Stimulated activated CD8-positive, alpha-beta memory T cell treated with anti-CD3 and anti-CD28 coated beads, Interleukin-7, amount 100 ng/mL, for 48 hours (primary cell): ENCODE measurements around the gene DHX57.
"Not testable (repeated sequence)": the region's sequence is repeated elsewhere in the genome, so short reads cannot be mapped to it uniquely, and the experiment has no call there.

Experiments
- DNase-seq, 2 donors: peaks; one replicate each; pipeline ENCODE4 v3.0.0-alpha.2; 2020; ENCODE audit warnings: low read depth in 1 of 2; ENCODE audit errors: extremely low read depth in 1 of 2

The DHX57 gene

GRCh38 chr2:38806015-38806732, 69.6 kb downstream of the DHX57 start:
- no peak for DNase-seq

DNA sequence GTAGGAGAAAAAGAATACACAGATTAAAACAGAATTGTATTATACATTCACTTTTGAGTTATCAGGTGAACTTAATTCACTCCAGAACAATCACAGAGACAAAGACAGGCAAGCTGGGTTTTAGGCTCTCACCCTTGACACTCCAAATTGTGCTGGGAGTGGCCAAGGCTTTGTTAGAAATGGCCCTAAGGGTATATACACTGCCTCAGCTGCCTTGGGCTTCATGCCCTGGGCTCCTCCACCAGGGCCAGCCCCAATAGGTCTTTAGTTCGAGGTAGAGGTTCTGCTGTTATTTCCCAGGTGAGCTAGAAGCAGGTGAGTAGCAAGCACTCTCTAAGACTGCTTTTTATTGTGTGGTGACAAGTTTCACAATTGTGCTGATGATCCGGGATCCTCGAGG, 77.8 kb downstream of the DHX57 start:
- DNase-seq = no peak

DNA sequence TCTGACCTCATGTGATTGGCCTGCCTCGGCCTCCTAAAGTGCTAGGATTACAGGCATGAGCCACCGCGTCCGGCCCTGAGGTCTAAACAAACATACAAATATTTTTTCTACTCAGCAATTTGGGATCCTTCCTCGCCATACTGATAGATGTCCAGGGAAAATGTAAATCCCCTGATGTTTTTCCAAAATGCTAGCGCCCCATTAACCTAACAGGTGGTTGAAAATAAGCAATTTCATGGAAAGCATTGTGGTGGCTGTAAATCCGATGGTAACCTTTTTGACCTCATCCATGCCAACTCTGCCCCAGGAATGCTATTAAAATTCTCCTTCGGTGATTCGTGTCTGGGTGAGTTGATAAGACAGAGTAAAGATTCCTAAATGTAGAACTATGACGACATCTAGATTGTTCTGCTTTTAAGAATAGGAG, 78.5 kb downstream of the DHX57 start:
- no peak for DNase-seq

DNA sequence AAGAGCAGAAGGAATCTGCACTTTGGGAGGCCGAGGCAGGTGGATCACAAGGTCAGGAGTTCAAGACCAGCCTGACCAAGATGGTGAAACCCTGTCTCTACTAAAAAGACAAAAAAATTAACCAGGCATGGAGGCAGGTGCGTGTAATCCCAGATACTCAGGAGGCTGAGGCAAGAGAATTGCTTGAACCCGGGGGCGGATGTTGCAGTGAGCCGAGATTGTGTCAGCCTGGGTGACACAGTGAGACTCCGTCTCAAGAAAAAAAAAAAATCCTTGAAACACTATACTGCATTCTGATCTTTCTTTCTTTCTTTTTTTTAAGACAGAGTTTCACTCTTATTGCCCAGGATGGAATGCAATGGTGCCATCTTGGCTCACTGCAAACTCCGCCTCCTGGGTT, 80.7 kb downstream of the DHX57 start:
- DNase-seq = not testable (repeated sequence)

DNA sequence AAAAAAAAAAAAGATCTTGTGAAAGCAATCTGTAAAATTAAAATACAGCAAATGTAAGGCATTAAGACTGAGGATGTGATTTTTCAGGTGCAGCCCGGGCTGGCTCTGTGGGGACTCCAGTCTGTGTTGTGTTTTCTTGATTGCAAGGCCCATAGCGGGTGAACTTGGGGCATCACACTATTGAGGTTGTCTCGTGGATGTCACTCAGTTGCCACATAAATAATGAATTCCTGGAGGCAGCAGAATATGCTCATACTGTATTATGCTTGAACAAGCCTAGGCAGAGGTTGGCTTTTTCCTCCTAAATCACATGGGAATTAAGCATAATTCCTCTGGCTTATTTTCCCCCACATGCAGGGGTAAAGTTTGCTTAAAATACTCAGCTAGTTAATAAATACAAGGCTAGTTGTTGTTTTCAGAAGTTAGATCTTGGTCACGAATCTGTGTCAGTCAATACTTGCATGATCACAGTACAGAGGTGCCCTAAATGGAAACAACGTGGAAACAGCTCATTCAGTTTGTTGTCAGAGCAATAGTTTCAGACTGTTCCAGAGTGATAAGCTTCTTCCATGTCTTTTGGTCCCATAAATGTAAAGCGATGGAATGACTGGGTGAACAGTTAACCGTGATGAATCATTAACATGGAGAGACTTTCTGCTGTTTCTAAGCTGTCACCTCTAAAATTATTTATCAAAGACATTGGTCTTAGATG, 81.3 kb downstream of the DHX57 start:
- no peak for DNase-seq

DNA sequence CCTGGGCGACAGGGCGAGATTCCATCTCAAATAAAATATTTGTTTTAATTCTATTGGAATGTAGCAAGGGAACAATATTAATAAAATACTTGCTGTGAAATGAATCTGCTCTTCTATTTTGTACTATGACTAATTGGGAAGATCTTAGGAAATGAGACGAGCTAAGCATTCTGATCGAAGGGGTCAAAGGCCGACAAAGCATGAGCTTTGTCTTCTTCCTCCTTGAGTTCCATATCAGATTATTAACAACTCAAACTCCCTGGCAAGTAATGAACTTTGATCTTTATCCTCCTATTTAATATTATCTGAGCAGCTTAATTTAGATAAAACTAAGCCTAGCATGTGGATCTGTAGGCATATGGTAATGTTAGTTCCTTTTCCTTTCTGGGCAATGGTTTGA, 82.2 kb downstream of the DHX57 start:
- no peak for DNase-seq

GRCh38 chr2:38792751-38793150, 83.0 kb downstream of the DHX57 start:
- no peak for DNase-seq

DNA sequence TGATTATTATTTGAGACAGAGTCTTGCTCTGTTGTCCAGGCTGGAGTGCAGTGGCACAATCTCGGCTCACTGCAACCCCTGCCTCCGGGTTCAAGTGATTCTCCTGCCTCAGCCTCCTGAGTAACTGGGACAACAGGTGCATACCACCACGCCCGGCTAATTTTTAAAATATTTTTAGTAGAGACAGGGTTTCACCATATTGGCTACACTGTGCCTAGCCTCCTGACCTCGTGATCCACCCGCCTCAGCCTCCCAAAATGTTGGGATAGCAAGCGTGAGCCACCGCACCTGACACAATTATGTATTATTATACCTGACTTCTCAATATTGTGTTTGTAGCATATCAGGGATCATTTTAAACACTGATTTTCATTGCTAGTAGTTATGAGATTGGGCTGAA, 83.4 kb downstream of the DHX57 start:
- not testable (repeated sequence) for DNase-seq

DNA sequence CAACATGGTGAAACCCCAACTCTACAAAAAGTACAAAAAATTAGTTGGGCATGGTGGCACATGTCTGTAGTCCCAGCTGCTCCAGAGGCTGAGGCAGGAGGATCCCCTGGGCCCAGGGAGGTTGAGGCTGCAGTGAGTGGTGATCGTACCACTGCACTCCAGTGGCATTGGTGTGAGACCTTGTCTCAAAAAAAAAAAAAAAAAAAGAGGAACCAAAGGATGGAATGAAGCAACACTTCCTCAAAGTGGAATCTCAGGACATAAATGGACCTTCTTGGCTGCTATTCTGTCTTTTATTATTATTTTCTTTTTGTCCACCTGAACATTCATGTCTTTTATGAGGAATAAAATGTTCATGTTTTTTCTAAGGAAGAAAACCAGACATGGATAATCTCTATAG, 84.0 kb downstream of the DHX57 start:
- DNase-seq = no peak

GRCh38 chr2:38789691-38790090, 86.0 kb downstream of the DHX57 start:
- DNase-seq = no peak

DNA sequence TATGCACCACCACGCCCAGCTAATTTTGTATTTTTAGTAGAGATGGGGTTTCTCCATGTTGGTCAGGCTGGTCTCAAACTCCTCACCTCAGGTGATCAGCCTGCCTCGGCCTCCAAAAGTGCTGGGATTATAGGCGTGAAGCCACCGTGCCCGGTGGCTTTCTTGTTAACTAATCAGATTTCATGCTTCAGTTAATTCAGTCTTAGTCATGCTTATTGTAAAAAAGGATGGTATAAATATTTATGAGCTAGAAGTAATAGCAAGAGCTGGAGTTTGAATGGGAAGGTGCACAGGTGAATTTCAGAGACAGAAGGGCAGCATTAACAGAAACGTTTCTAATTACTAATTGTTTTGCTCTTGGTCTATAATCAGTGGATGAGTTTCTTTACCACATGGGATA, 87.4 kb downstream of the DHX57 start:
- DNase-seq = no peak

DNA sequence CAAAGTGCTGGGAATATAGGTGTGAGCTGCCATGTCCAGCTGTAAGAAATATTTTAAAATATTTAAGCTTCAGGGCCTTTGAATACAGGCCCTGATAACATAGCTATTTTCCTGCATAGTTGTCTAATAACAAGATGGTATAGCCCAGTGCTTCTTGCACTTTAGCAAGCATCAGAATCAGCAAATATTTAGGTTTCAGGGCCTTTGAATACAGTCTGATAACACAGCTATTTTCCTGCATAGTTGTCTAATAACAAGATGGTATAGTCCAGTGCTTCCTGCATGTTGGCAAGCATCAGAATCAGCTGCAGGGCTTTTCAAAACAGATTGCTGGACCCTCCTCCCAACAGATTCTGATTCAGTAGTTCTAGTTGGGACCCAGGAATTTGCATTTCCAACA, 92.1 kb downstream of the DHX57 start:
- no peak for DNase-seq

GRCh38 chr2:38778687-38779082, 97.0 kb downstream of the DHX57 start:
- no peak for DNase-seq

DNA sequence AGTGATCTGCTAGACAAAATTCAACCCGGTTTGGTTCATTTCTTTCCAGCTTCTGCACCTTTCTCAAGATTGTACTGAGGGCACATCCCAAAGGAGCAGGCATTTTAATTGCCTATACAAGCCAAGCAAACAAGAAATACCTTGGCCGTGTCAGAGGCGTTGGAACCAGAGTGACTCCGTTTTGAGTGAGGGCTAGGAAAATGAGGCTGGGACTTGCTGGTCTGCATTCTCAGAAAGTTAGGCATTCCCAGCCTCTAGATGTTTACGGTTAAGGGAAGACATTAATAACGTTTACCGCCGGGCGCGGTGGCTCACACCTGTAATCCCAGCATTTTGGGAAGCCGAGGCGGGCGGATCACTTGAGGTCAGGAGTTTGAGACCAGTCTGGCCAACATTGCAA, 99.2 kb downstream of the DHX57 start:
- DNase-seq = no peak

DNA sequence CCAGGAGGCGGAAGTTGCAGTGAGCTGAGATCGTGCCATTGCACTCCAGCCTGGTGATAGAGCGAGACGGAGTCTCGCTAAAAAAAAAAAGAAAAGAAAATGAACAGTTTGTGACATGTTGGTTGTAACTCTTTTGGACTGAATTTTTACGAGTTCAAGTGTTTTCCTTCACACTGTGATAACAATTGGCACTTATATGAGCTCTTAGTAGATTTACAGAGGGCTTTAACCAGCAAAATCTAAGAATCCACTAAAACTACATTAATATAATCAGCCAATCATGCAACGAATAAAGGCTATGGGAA, 99.9 kb downstream of the DHX57 start:
- no peak for DNase-seq

- DNase-seq = no peak
Observed at GRCh38 chr2:38775097-38775920, 100.4 kb downstream of the DHX57 start.

DNA sequence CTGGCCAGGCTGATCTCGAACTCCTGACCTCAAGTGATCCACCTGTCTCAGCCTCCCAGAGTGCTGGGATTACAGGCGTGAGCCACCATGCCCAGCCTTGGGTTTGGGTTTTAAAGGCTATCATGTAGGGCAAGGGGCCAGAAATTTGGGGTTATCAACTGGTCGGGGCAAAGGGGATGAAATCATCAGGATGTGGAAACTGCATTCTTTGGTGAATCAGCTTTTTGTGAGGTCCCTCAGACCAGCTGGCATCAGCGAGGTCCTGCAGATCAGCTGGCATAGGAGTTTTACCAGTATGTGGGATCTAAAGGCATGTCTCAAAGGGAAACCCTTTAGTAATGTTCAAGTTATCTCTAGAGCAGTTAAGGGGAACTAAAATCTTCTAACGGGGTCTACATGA, 104.1 kb downstream of the DHX57 start:
- no peak for DNase-seq

- no peak for DNase-seq
Observed at GRCh38 chr2:38765551-38765950, 110.2 kb downstream of the DHX57 start.

DNA sequence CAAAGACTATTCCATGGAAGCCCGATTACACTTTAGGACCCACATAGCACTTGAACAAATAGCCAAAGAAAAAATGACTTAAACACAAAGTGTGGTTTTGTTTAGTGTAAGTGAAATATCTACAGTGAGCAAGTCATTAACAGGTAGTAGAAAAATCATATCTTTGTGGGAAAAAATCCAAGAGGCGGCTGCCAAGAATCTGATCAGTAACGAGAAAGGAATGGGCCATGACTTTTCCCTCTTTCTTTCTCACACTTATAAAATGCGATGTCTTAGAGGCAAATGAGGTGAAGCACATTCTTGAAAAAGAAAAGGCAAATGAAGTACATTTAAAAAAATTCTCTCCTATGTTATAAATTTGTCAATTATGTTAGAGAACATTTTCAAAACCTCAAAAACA, 110.6 kb downstream of the DHX57 start:
- DNase-seq = no peak

DNA sequence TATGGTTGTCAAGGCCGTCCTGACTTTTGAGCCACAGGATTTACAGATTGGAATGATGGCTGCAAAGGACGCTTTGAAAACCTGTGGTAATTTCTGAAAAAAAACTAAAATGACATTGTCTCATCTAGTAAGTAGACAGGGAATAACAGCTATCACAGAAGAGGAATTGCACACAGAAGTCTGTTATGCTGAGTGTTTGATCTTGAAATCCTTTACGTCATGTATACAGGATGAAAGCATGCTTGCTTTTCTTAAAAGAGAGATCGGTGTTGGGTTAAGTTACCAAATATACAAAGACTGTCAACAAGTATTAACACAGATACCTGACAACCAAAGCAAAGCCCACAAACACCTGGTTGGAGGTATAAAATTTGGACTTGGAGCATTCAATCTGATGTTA, 112.0 kb downstream of the DHX57 start:
- DNase-seq = no peak

DNA sequence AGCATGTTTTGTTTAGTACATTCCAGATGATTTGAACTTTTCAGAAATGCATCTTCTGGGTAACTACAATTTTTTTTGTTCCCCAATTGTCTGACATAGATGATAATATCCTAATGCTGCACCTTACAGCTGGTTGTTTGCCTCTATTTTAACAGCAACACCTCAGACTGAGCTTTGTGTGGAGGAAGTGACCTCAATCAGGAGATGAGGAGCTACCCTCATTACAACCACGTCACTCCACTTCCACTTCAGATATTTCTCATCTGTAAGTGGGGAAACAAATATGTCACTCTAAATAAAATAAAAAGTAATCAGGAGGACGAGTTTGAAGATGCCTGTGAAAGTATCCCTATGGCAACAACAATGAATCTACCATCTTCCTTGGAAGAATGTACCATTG, 112.5 kb downstream of the DHX57 start:
- no peak for DNase-seq

GRCh38 chr2:38755891-38756290, 119.8 kb downstream of the DHX57 start:
- DNase-seq = not testable (repeated sequence)
